ENCODE measurements around the gene VAT1. TPM values are rescaled to one million over a fixed set of nuclear protein-coding genes. Genes with fewer than 3 reads are reported as not detected.
"Not testable (repeated sequence)": the region's sequence is repeated elsewhere in the genome, so short reads cannot be mapped to it uniquely, and the experiment has no call there.

The VAT1 gene
- total RNA-seq, 2 experiments from 2014 or later = 32.6 to 34.7 TPM

DNA sequence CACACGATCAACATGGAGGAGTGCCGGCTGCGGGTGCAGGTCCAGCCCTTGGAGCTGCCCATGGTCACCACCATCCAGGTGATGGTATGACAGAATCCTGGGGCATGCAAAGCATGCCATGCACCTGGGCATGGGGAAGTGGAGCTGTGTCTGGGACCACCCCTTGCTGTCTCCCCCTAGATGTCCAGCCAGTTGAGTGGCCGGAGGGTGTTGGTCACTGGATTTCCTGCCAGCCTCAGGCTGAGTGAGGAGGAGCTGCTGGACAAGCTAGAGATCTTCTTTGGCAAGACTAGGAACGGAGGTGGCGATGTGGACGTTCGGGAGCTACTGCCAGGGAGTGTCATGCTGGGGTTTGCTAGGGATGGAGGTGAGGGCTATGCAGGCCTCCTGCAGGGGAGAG, 8.9 kb downstream of the VAT1 start:
- H3K9me3 Mint-ChIP-seq = no peaks in the 10 kb centered on the region
- intact Hi-C loops (cut with micrococcal nuclease) = no loop called here
- no peak for DNase-seq
- H3K4me1 Mint-ChIP-seq (ENCODE audit: low read depth) = peaks cover 9% of the 10 kb centered on the region
- no peak overlapping the region for H3K4me3 Mint-ChIP-seq
- CTCF ChIA-PET = interaction anchor here (2.1 kb wide), 1 partner anchor 11 kb away, joined by 7 read pairs; no protein-coding TSS in a partner anchor
- H3K27ac Mint-ChIP-seq = no peak overlapping the region
- H3K36me3 Mint-ChIP-seq (ENCODE audit: low read depth) = peaks cover 8% of the 10 kb centered on the region
- H3K27me3 Mint-ChIP-seq (ENCODE audit: low read depth) = no peaks in the 10 kb centered on the region

GRCh38 chr17:43011728-43012472, 10.3 kb downstream of the VAT1 start:
- H3K9me3 Mint-ChIP-seq = no peaks in the 10 kb centered on the region
- peaks cover 10% of the 10 kb centered on the region for H3K4me1 Mint-ChIP-seq (ENCODE audit: low read depth)
- H3K27ac Mint-ChIP-seq = no peak overlapping the region
- H3K36me3 Mint-ChIP-seq (ENCODE audit: low read depth) = peaks cover 11% of the 10 kb centered on the region
- H3K27me3 Mint-ChIP-seq (ENCODE audit: low read depth) = no peaks in the 10 kb centered on the region
- intact Hi-C loops (cut with micrococcal nuclease) = no loop called here
- CTCF ChIA-PET = interaction anchor here (0.6 to 2.1 kb wide), 3 partner anchors 12 to 92 kb away, joined by 4 to 7 read pairs (median 5); partner anchors contain the start of gene RPL27
- H3K4me3 Mint-ChIP-seq = no peak overlapping the region
- no peak for DNase-seq

DNA sequence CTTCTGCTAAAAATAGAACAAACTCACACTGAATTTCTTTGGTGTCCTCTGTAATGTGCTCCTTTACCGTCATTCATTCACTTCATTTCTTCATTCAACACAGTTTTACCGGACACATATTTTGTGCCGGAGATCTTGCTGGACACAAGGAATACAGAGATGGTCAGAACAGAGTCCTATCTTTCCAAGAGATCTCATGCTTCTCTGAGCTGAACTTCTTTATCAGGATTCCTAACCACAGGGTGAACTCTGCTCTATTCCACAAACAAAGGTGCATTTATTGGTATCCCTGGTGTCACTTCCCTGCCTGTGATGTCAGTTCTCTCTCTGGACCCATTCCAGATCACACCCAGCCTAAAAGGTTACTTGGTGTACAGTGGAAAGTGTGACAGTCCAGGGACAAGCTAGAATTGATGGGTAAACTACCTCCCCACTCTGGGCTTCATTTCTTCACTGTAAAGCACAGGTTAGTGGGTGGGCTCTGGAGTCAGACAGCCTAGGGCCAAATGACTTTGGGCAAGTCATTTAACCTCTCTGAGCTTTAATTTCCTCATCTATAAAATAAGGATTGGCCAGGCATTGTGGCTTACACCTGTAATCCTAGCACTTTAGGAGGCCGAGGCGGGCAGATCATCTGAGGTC, 11.4 kb downstream of the VAT1 start:
- no peak overlapping the region for H3K27ac Mint-ChIP-seq
- H3K4me1 Mint-ChIP-seq (ENCODE audit: low read depth) = peaks cover 14% of the 10 kb centered on the region
- no peaks in the 10 kb centered on the region for H3K27me3 Mint-ChIP-seq (ENCODE audit: low read depth)
- H3K4me3 Mint-ChIP-seq = no peak overlapping the region
- intact Hi-C loops (cut with micrococcal nuclease) = no loop called here
- H3K9me3 Mint-ChIP-seq = no peaks in the 10 kb centered on the region
- peaks cover 17% of the 10 kb centered on the region for H3K36me3 Mint-ChIP-seq (ENCODE audit: low read depth)
- CTCF ChIA-PET = interaction anchor here (1.9 kb wide), 1 partner anchor 13 kb away, joined by 4 read pairs; the partner anchor contains the start of gene RPL27
- no peak for DNase-seq

DNA sequence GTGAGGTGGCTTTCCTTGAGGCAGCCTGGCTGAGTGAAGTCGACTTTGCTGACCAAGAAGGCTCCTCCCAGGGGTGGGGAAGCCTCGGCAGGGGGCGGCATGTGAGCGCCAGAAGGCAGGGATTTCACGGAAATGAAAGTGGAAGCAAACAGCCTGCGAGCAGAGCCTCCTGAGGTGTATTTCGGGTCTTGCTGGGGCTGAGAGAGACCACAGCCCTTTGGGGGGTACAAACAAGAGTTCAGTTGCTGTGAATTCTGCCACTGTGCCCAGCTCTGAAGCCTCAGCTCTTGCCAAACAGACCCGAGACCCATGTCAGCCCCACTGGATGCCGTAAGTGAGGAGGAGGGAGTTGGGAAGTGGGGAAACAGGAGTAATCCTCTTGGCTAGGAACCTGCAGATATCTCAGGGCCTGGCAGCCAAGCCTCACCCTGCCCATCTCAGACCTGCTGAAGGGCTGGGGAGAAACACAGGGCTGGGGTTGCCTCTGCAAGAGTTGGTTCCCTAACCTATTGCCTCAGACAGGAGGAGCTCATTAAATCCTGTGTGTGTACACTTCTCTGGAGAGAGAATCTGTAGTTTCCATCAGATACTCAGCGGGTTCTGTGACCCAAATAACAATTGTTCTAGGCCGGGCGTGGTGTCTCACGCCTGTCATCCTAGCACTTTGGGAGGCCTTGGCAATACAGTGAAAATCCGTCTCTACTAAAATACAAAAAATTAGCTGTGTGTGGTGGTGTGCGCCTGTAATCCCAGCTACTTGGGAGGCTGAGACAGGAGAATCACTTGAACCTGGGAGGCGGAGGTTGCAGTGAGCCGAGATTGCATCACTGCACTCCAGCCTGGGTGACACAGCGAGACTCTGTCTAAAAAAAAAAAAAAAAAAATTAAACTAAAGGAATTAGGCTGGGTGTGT, 15.3 kb downstream of the VAT1 start, which contains the start of gene IFI35:
Gene IFI35 (plus strand): TSS at position 146 of the 913 bp plus-strand sequence. CDS start 164 bp downstream, at position 310.
- H3K27ac Mint-ChIP-seq = peak within 1 kb of the TSS; percentile 99
- H3K4me3 Mint-ChIP-seq = peak within 1 kb of the TSS; percentile 100
- no peaks in the 10 kb centered on the region for H3K9me3 Mint-ChIP-seq
- DNase-seq = peak; percentile 94
- CTCF ChIA-PET = interaction anchor here (0.6 to 2.2 kb wide), 5 partner anchors 9 to 308 kb away, joined by 3 to 15 read pairs (median 4); partner anchors contain the start of gene RPL27
- H3K27me3 Mint-ChIP-seq (ENCODE audit: low read depth) = no peaks in the 10 kb centered on the region
- H3K36me3 Mint-ChIP-seq (ENCODE audit: low read depth) = peaks cover 23% of the 10 kb centered on the region
- intact Hi-C loops (cut with micrococcal nuclease) = loop anchor here (1.0 to 5.0 kb wide), 3 partner anchors 118 to 476 kb away; partner anchors contain the start of genes BRCA1 and DHX8
- H3K4me1 Mint-ChIP-seq (ENCODE audit: low read depth) = peaks cover 16% of the 10 kb centered on the region

- intact Hi-C loops (cut with micrococcal nuclease) = no loop called here
- Mint-ChIP-seq H3K4me3 (no peak overlapping the region), H3K27me3 (ENCODE audit: low read depth) (no peaks in the 10 kb centered on the region), H3K4me1 (ENCODE audit: low read depth) (peaks cover 29% of the 10 kb centered on the region), H3K27ac (no peak overlapping the region), H3K9me3 (no peaks in the 10 kb centered on the region), H3K36me3 (ENCODE audit: low read depth) (peaks cover 48% of the 10 kb centered on the region)
- DNase-seq = no peak
- CTCF ChIA-PET = interaction anchor here (0.7 kb wide), 1 partner anchor 64 kb away, joined by 3 read pairs; no protein-coding TSS in a partner anchor
Measured at GRCh38 chr17:43003542-43004172, 18.5 kb downstream of the VAT1 start.

- peaks cover 45% of the 10 kb centered on the region for H3K36me3 Mint-ChIP-seq (ENCODE audit: low read depth)
- DNase-seq; CTCF ChIA-PET; H3K9me3 Mint-ChIP-seq; H3K27me3 Mint-ChIP-seq (ENCODE audit: low read depth); intact Hi-C loops (cut with micrococcal nuclease): not testable (repeated sequence)
- peak overlapping the region; percentile 6 for H3K4me3 Mint-ChIP-seq
- peak overlapping the region; percentile 73 for H3K27ac Mint-ChIP-seq
- peaks cover 34% of the 10 kb centered on the region for H3K4me1 Mint-ChIP-seq (ENCODE audit: low read depth)
Measured at GRCh38 chr17:43000894-43001293, 21.3 kb downstream of the VAT1 start.

DNA sequence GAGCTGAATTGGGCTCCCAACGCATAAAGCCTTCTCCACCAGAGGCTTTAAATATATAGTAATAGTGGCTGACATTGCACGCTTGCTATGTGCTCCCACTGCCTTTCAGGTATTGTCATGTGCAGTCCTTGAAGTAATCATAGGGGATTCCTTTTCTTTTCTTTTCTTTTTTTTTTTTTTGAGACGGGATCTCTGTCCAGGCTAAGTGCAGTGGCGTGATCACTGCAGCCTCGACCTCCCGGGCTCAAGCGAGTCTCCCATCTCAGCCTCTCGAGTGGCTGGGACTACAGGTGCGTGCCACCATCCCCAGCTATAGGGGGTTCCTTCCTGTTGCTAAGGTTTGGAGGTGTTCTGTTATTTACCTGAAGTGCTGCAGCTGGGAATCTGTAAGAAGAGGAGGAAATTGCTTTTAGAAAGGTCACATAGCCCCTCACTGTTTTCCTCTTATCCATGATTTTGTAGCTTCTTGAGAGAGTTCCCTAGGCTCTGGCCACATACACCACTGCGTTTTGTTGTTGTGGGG, 23.1 kb downstream of the VAT1 start:
- CTCF ChIA-PET = interaction anchor here (1.0 to 2.7 kb wide), 3 partner anchors 7 to 20 kb away, joined by 4 to 15 read pairs (median 5); partner anchors contain the start of genes IFI35 and PTGES3L
- Mint-ChIP-seq H3K4me3 (peak overlapping the region; percentile 97), H3K27me3 (ENCODE audit: low read depth) (no peaks in the 10 kb centered on the region), H3K4me1 (ENCODE audit: low read depth) (peaks cover 34% of the 10 kb centered on the region), H3K36me3 (ENCODE audit: low read depth) (peaks cover 44% of the 10 kb centered on the region), H3K27ac (peak overlapping the region; percentile 97), H3K9me3 (no peaks in the 10 kb centered on the region)
- no peak for DNase-seq
- intact Hi-C loops (cut with micrococcal nuclease) = loop anchor here (2.0 to 5.0 kb wide), 2 partner anchors 213 to 390 kb away; partner anchors contain the start of genes RETREG3, TMEM106A and TUBG1

DNA sequence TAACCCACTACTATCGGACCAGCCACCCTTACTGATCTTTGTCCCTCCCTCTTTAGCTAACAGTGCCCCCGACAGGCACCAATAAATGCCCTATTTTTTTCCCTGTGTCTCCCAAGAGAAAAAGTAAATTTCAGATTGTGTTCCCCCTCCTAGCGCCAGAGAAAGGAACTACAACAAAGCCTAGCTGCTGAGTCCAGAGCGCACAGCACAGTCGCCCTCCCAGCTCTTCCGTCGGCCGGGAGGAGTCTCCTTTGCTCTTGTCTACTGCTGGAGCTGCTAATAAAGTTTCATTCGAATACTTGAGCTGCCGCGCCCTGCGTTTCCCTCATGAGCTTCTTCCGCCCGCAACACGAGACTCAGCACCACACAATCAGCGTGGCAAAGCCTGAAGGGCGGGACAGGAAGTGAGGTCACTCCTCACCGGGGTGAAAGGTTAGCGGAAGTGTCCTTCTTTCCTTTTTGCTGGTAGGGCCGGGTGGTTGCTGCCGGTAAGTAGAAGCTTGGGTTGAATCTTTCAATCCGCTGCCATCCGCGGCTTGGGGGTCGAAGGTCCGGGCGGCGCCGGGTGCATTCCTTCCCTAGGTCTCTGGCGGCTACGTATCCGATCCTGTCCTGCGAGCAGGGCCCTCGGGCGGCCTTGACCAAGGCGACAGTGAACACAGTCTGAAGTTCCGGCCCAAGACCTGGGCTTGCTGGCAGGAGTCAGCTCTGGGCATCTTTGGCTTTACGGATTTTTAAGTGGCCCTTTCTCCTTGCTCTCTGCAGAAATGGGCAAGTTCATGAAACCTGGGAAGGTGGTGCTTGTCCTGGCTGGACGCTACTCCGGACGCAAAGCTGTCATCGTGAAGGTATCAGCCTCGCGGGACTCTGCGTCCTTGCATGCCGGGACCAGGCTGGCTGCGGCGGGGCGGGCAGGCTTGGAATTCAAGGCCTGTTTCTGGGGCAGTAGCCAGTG, 23.9 kb downstream of the VAT1 start, which contains the start of gene RPL27:
Gene RPL27 (plus strand): TSS at position 436 of the 955 bp plus-strand sequence. CDS start 332 bp downstream, at position 768.
- Mint-ChIP-seq H3K4me3 (peak within 1 kb of the TSS; percentile 97), H3K4me1 (ENCODE audit: low read depth) (peaks cover 34% of the 10 kb centered on the region), H3K27ac (peak within 1 kb of the TSS; percentile 97), H3K36me3 (ENCODE audit: low read depth) (peaks cover 43% of the 10 kb centered on the region), H3K27me3 (ENCODE audit: low read depth) (no peaks in the 10 kb centered on the region), H3K9me3 (no peaks in the 10 kb centered on the region)
- CTCF ChIA-PET = interaction anchor here (0.7 to 2.7 kb wide), 14 partner anchors 8 to 486 kb away, joined by 3 to 15 read pairs (median 4); partner anchors contain the start of genes DHX8, IFI35 and PTGES3L
- intact Hi-C loops (cut with micrococcal nuclease) = loop anchor here (1.0 to 5.0 kb wide), 13 partner anchors 18 to 421 kb away; partner anchors contain the start of genes AARSD1, BECN1, BRCA1 and EZH1
- DNase-seq = peak; percentile 99

DNA sequence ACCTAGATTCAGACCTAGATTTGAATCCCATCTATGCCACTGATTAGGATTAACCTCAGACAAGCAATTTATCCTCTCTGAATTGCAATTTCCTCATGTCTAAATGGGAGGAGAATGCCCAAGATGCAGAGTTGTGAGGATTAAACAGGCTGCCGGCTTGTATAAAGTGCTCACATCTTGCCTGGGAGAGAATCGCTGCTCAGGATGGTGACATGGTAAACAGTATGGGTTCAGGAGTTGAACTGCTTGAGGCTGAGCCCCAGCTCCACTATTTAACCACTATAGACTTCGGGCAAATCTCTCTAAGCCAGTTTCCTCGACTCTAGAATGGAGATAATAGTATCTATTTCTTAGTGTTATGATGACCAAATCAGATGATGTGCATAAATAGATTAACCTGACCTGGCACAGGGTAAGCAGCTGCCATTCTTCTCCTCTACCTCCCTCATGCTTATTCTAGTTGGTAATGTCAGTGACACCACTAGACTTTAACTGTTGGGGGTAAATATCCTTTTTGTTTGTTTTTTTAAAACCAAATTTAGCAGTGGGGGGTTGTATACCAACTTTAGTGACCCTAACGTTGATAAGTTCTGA, 24.7 kb downstream of the VAT1 start:
- CTCF ChIA-PET = interaction anchor here (0.6 to 2.7 kb wide), 15 partner anchors 9 to 487 kb away, joined by 3 to 15 read pairs (median 5); partner anchors contain the start of genes DHX8 and IFI35
- peak overlapping the region; percentile 97 for H3K4me3 Mint-ChIP-seq
- intact Hi-C loops (cut with micrococcal nuclease) = loop anchor here (5.0 kb wide), 1 partner anchor 215 kb away; the partner anchor contains the start of gene TMEM106A
- no peak for DNase-seq
- no peaks in the 10 kb centered on the region for H3K9me3 Mint-ChIP-seq
- peak overlapping the region; percentile 97 for H3K27ac Mint-ChIP-seq
- H3K4me1 Mint-ChIP-seq (ENCODE audit: low read depth) = peaks cover 34% of the 10 kb centered on the region
- no peaks in the 10 kb centered on the region for H3K27me3 Mint-ChIP-seq (ENCODE audit: low read depth)
- peaks cover 36% of the 10 kb centered on the region for H3K36me3 Mint-ChIP-seq (ENCODE audit: low read depth)

DNA sequence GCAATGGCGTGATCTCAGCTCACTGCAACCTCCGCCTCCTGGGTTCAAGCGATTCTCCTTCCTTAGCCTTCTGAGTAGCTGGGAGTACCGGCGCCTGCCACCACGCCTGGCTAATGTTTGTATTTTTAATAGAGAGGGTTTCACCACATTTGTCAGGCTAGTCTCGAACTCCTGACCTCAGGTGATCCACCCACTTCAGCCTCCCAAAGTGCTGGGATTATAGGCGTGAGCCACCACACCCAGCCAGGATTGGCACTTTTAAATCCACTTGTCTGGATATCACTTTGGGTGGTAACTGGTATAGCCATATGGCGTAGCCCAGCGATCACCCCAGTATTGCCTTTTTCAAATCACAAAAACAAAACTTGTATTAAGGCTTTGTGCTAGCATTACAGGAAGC, 28.3 kb downstream of the VAT1 start:
- H3K4me3 Mint-ChIP-seq; DNase-seq; H3K27me3 Mint-ChIP-seq (ENCODE audit: low read depth); H3K9me3 Mint-ChIP-seq; intact Hi-C loops (cut with micrococcal nuclease); CTCF ChIA-PET; H3K27ac Mint-ChIP-seq: not testable (repeated sequence)
- peaks cover 10% of the 10 kb centered on the region for H3K4me1 Mint-ChIP-seq (ENCODE audit: low read depth)
- peaks cover 22% of the 10 kb centered on the region for H3K36me3 Mint-ChIP-seq (ENCODE audit: low read depth)
